ACC112 (cell line): ENCODE measurements around the gene PLEKHA5.
"Not testable (repeated sequence)": the region's sequence is repeated elsewhere in the genome, so short reads cannot be mapped to it uniquely, and the experiment has no call there.

Source experiments
- H2AFZ ChIP-seq: fragments of 200-600 bp; sonication (generic); one replicate; pipeline ENCODE4 v1.6.0; 2017; ENCODE audit warnings: antibody characterized with exemption, low read length; ENCODE audit not compliant: unreplicated experiment
- H3K27ac ChIP-seq: fragments of 200-600 bp; sonication (generic); 2 replicates; pipeline ENCODE4 v1.5.1; 2014; ENCODE audit warnings: low read depth, mild to moderate bottlenecking, antibody characterized with exemption, low read length, moderate library complexity
- H3K27me3 ChIP-seq: fragments of 200-600 bp; sonication (generic); 2 replicates; pipeline ENCODE4 v1.6.1; 2014; ENCODE audit warnings: mild to moderate bottlenecking, antibody characterized with exemption, low read length, moderate library complexity, mixed read lengths; ENCODE audit not compliant: insufficient read depth
- H3K36me3 ChIP-seq: fragments of 200-600 bp; sonication (generic); 2 replicates; pipeline ENCODE4 v1.6.1; 2016; ENCODE audit warnings: mild to moderate bottlenecking, antibody characterized with exemption, low read length, moderate library complexity, mixed read lengths; ENCODE audit not compliant: insufficient read depth
- H3K4me1 ChIP-seq: fragments of 200-600 bp; sonication (generic); one replicate; pipeline ENCODE4 v1.6.1; 2016; ENCODE audit warnings: low read length, mixed read lengths; ENCODE audit not compliant: insufficient read depth, unreplicated experiment, control insufficient read depth
- H3K4me3 ChIP-seq: fragments of 200-600 bp; sonication (generic); 2 replicates; pipeline ENCODE4 v1.5.1; 2014; ENCODE audit warnings: mild to moderate bottlenecking, low read depth, low read length
- H3K79me2 ChIP-seq: fragments of 200-600 bp; sonication (generic); one replicate; pipeline ENCODE4 v1.6.0; 2016; ENCODE audit warnings: low read length; ENCODE audit not compliant: control insufficient read depth, unreplicated experiment, insufficient read depth

The PLEKHA5 gene

GRCh38 chr12:19307451-19307850 is 177.9 kb downstream of the PLEKHA5 start:
- H3K79me2 ChIP-seq = no peaks in the 10 kb centered on the region
- H3K4me3 ChIP-seq = no peak overlapping the region
- no peak overlapping the region for H2AFZ ChIP-seq
- H3K27ac ChIP-seq = no peak overlapping the region
- H3K36me3 ChIP-seq = 0 out of 2 replicates have a peak, but pooled peaks cover 4% of the 10 kb centered on the region
- H3K27me3 ChIP-seq = no peaks in the 10 kb centered on the region
- no peaks in the 10 kb centered on the region for H3K4me1 ChIP-seq

GRCh38 chr12:19311165-19311564 is 181.6 kb downstream of the PLEKHA5 start:
- Histone ChIP-seq H3K27ac (no peak overlapping the region), H3K27me3 (no peaks in the 10 kb centered on the region), H3K4me3 (no peak overlapping the region), H2AFZ (no peak overlapping the region), H3K4me1 (no peaks in the 10 kb centered on the region), H3K36me3 (0 out of 2 replicates have a peak, but pooled peaks cover 3% of the 10 kb centered on the region), H3K79me2 (no peaks in the 10 kb centered on the region)

- Histone ChIP-seq H3K27me3 (no peaks in the 10 kb centered on the region), H3K4me3 (no peak overlapping the region), H2AFZ (no peak overlapping the region), H3K36me3 (no peaks in the 10 kb centered on the region), H3K4me1 (peaks cover 4% of the 10 kb centered on the region), H3K79me2 (no peaks in the 10 kb centered on the region), H3K27ac (no peak overlapping the region)
Observed at GRCh38 chr12:19312637-19313036, 183.1 kb downstream of the PLEKHA5 start.

- peaks cover 4% of the 10 kb centered on the region for H3K4me1 ChIP-seq
- no peak overlapping the region for H3K4me3 ChIP-seq
- no peaks in the 10 kb centered on the region for H3K36me3 ChIP-seq
- no peak overlapping the region for H3K27ac ChIP-seq
- no peaks in the 10 kb centered on the region for H3K79me2 ChIP-seq
- no peak overlapping the region for H2AFZ ChIP-seq
- no peaks in the 10 kb centered on the region for H3K27me3 ChIP-seq
Observed at GRCh38 chr12:19316425-19316824, 186.9 kb downstream of the PLEKHA5 start.

- H2AFZ ChIP-seq = no peak overlapping the region
- H3K27me3 ChIP-seq = no peaks in the 10 kb centered on the region
- no peak overlapping the region for H3K4me3 ChIP-seq
- H3K4me1 ChIP-seq = no peaks in the 10 kb centered on the region
- H3K36me3 ChIP-seq = peaks cover 3% of the 10 kb centered on the region
- no peaks in the 10 kb centered on the region for H3K79me2 ChIP-seq
- H3K27ac ChIP-seq = no peak overlapping the region
Observed at GRCh38 chr12:19322376-19322775, 192.8 kb downstream of the PLEKHA5 start.

- H3K27ac ChIP-seq = no peak overlapping the region
Observed at GRCh38 chr12:19323805-19324204, 194.3 kb downstream of the PLEKHA5 start.

GRCh38 chr12:19326102-19326501 is 196.6 kb downstream of the PLEKHA5 start:
- Histone ChIP-seq H2AFZ (no peak overlapping the region), H3K4me3 (no peak overlapping the region), H3K79me2 (no peaks in the 10 kb centered on the region), H3K4me1 (no peaks in the 10 kb centered on the region), H3K36me3 (peaks cover 3% of the 10 kb centered on the region), H3K27ac (no peak overlapping the region), H3K27me3 (no peaks in the 10 kb centered on the region)

More at GRCh38 chr12:19323805-19324204, 194.3 kb downstream of the PLEKHA5 start:
- no peaks in the 10 kb centered on the region for H3K79me2 ChIP-seq
- H2AFZ ChIP-seq = no peak overlapping the region
- H3K36me3 ChIP-seq = peaks cover 3% of the 10 kb centered on the region
- no peaks in the 10 kb centered on the region for H3K27me3 ChIP-seq
- no peaks in the 10 kb centered on the region for H3K4me1 ChIP-seq
- H3K4me3 ChIP-seq = no peak overlapping the region

GRCh38 chr12:19332196-19332595 is 202.7 kb downstream of the PLEKHA5 start:
- Histone ChIP-seq H3K36me3 (no peaks in the 10 kb centered on the region), H3K27ac (no peak overlapping the region), H3K4me3 (no peak overlapping the region), H3K27me3 (no peaks in the 10 kb centered on the region), H3K4me1 (no peaks in the 10 kb centered on the region), H3K79me2 (no peaks in the 10 kb centered on the region), H2AFZ (no peak overlapping the region)

GRCh38 chr12:19338405-19338804 is 208.9 kb downstream of the PLEKHA5 start:
- Histone ChIP-seq H3K79me2 (no peaks in the 10 kb centered on the region), H3K4me1 (no peaks in the 10 kb centered on the region), H3K27me3 (no peaks in the 10 kb centered on the region), H2AFZ (no peak overlapping the region), H3K36me3 (peaks cover 8% of the 10 kb centered on the region), H3K27ac (no peak overlapping the region), H3K4me3 (no peak overlapping the region)

- H2AFZ ChIP-seq = not testable (repeated sequence)
- peaks cover 22% of the 10 kb centered on the region for H3K36me3 ChIP-seq
Observed at GRCh38 chr12:19350850-19351249, 221.3 kb downstream of the PLEKHA5 start.

GRCh38 chr12:19351346-19351745 is 221.8 kb downstream of the PLEKHA5 start:
- no peak overlapping the region for H3K4me3 ChIP-seq
- H2AFZ ChIP-seq = no peak overlapping the region
- no peaks in the 10 kb centered on the region for H3K4me1 ChIP-seq
- no peak overlapping the region for H3K27ac ChIP-seq
- H3K79me2 ChIP-seq = no peaks in the 10 kb centered on the region
- peaks cover 22% of the 10 kb centered on the region for H3K36me3 ChIP-seq
- no peaks in the 10 kb centered on the region for H3K27me3 ChIP-seq

More at GRCh38 chr12:19350850-19351249, 221.3 kb downstream of the PLEKHA5 start:
- H3K4me1 ChIP-seq, H3K27ac ChIP-seq, H3K4me3 ChIP-seq, H3K27me3 ChIP-seq, H3K79me2 ChIP-seq: not testable (repeated sequence)
